PFSK-1 (cell line): ENCODE data around the gene KLF16.

Source experiments
- FOXP2 ChIP-seq: optimal IDR thresholded peaks from 2 replicates; pipeline ENCODE3; 2011; ENCODE audit warnings: borderline replicate concordance, control low read depth, inconsistent platforms; ENCODE audit not compliant: insufficient read depth; ENCODE audit errors: extremely low read length, extremely low read depth
- POLR2AphosphoS5 ChIP-seq: IDR thresholded peaks from 2 replicates; pipeline ENCODE4 v1.6.1; 2012; ENCODE audit warnings: low read depth, mild to moderate bottlenecking, control low read depth, low read length, moderate library complexity
- SIN3A ChIP-seq: IDR thresholded peaks from 2 replicates; pipeline ENCODE4 v1.6.1; 2012; ENCODE audit warnings: mild to moderate bottlenecking, low read length, moderate library complexity, borderline replicate concordance; ENCODE audit not compliant: insufficient read depth
- TAF1 ChIP-seq: IDR thresholded peaks from 2 replicates; pipeline ENCODE4 v1.6.1; 2012; ENCODE audit warnings: low read length, control low read depth, borderline replicate concordance; ENCODE audit not compliant: insufficient read depth
- TF ChIP-seq, protein P1 (sequence below), 2 experiments: IDR thresholded peaks; 2 replicates each; pipeline versions ENCODE4 v1.6.1 to v1.8.0; 2011 to 2012; ENCODE audit warnings: low read depth in 2 of 2, low read length in 2 of 2, control low read depth in 1 of 2, inconsistent platforms in 1 of 2, mild to moderate bottlenecking in 1 of 2, moderate library complexity in 1 of 2; ENCODE audit not compliant: insufficient read depth in 1 of 2

Gene KLF16

DNA sequence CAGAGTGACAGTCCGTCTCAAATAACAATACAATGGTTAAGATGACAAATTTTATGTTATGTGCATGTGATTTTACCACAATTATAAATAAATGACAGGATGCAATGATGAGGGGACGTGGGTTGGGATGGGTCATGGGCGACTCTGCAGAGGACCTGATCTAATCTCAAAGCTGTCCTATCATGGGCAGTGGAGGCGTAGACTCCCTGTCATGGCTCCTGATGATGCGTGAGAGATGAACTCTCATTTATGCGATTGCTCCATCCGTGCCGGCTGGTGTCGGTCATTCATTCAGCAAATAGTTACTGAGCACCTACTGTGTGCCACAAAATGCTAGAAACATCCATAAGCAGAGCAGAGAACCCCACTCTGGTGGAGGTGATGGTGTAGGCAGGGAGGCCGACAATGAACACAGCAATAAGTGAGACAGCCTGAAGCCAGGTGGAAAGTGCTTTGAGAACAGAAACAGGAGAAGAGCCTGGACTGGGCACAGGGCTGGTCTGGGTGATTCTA, 13.4 kb downstream of the KLF16 start:
- TF ChIP-seq POLR2AphosphoS5 (no peak), SIN3A (no peak), TAF1 (no peak), FOXP2 (no peak)
- TF ChIP-seq, protein P1, sequence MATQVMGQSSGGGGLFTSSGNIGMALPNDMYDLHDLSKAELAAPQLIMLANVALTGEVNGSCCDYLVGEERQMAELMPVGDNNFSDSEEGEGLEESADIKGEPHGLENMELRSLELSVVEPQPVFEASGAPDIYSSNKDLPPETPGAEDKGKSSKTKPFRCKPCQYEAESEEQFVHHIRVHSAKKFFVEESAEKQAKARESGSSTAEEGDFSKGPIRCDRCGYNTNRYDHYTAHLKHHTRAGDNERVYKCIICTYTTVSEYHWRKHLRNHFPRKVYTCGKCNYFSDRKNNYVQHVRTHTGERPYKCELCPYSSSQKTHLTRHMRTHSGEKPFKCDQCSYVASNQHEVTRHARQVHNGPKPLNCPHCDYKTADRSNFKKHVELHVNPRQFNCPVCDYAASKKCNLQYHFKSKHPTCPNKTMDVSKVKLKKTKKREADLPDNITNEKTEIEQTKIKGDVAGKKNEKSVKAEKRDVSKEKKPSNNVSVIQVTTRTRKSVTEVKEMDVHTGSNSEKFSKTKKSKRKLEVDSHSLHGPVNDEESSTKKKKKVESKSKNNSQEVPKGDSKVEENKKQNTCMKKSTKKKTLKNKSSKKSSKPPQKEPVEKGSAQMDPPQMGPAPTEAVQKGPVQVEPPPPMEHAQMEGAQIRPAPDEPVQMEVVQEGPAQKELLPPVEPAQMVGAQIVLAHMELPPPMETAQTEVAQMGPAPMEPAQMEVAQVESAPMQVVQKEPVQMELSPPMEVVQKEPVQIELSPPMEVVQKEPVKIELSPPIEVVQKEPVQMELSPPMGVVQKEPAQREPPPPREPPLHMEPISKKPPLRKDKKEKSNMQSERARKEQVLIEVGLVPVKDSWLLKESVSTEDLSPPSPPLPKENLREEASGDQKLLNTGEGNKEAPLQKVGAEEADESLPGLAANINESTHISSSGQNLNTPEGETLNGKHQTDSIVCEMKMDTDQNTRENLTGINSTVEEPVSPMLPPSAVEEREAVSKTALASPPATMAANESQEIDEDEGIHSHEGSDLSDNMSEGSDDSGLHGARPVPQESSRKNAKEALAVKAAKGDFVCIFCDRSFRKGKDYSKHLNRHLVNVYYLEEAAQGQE (IDR thresholded peaks at IDR 0.05; ENCODE audit: insufficient read depth in 1 of 2, low read depth in 2 of 2, low read length in 2 of 2) = no peak

DNA sequence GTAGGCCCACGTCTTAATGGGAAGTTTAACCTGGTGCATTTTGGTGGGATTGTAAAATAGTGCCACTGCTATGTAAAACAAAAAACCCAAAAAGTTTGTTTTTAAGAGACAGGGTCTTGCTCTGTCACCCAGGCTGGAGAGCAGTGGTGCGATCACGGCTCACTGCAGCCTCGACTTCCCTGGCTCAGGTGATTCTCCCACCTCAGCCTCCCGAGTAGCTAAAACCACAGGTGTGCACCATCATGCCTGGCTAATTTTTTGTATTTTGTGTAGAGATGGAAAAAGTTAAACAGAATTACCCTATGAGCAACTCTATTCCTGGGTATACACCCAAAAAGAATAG, 14.3 kb downstream of the KLF16 start:
- no peak for TF ChIP-seq TAF1
- TF ChIP-seq FOXP2 = no peak
- TF ChIP-seq, protein P1 (IDR thresholded peaks at IDR 0.05; ENCODE audit: insufficient read depth in 1 of 2, low read depth in 2 of 2, low read length in 2 of 2) = no peak
- TF ChIP-seq SIN3A = no peak
- no peak for TF ChIP-seq POLR2AphosphoS5

DNA sequence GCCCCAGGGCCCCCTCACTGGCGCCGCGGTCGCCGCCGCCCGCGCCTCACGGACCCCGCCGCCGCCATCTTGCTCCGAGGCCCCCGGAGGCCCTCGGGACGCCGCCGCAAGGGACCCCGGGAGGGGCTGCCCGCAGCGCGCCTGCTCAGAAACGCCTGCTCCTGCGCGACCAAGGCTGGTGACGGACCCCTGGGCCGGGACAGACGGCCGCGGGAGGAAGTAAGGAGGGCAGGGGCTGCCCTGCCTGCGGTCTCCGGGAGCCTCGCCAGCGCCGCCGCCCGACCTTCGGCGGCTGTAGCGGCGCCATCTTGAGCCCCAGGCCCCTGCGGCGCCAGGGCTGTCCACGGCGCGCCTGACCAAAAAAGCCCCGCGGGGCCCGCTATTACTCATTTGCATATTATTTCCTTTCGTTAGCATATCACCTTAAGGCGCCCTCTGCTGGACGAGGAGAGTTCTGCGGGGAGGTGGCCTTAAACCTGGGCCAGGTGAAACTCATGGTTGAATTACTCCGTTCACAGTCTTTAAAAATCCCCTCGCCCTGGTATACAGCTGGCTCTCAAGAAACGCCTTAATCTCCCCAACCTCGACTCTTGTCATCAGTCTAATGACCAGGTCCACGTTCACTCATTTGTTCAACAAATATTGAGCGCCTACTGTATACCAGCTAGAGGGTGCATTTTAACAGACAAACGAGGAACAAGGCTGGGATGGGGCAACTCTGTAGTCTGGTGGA, 14.8 kb downstream of the KLF16 start, which contains the start of gene REXO1:
REXO1 (minus strand) TSS at position 85 of the 733 bp plus-strand sequence. CDS start 125 bp downstream, outside the sequence.
- TF ChIP-seq POLR2AphosphoS5 (no peak; the same call in 1 of the 2 replicates), SIN3A (no peak), FOXP2 (peak; percentile 64), TAF1 (peak; percentile 87)
- TF ChIP-seq, protein P1 (IDR thresholded peaks at IDR 0.05; ENCODE audit: insufficient read depth in 1 of 2, low read depth in 2 of 2, low read length in 2 of 2) = 0 out of 4 replicates have a peak, but pooled peaks of 1 of the 2 experiments have one; percentile 45

DNA sequence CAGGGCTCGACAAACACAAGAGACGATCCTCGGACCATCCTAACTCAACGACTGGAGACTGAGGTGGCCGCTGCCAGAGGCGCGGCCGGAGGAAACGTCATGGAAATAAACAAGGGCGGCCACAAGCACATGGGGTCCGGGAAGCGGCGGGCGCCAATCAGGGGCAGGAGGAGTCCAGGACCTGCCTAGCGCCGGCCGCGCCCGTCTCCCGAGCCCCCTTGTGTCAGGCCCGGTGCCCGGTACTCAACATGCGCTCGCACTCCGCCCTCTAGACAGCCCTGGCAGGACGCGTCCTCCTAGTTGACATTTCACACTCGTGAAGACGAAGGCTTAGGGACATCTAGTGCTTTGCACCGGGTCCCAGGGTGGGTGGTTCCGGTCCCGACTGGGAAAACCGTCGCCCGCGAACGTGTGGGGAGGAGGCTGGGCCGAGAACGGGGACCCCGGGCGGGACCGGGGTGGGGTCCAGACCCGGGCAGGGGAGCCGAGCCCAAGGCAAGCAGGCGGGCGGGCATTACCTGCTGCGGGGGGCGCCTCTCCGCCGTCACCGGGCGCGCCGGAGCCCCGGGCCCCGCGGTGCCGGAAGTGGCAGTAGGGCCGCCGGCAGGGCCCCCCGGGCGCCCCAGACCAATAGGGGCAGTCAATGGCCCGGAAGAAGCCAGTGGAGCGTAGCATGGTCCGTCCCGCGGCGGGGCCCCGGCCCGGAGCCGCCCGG, 15.5 kb downstream of the KLF16 start:
- TF ChIP-seq POLR2AphosphoS5 (no peak; the same call in 1 of the 2 replicates), SIN3A (peak; percentile 83; the same call in 1 of the 2 replicates), TAF1 (no peak), FOXP2 (no peak)
- TF ChIP-seq, protein P1 (IDR thresholded peaks at IDR 0.05; ENCODE audit: insufficient read depth in 1 of 2, low read depth in 2 of 2, low read length in 2 of 2) = no peak
